GM19099 (cell line): ENCODE data around the gene ZNF33B.

Experiments used
- POLR2A ChIP-seq: IDR thresholded peaks from 3 replicates; pipeline ENCODE4 v1.6.1; 2011; ENCODE audit warnings: low read depth; ENCODE audit not compliant: insufficient read length; ENCODE audit errors: extremely low read depth

ZNF33B gene

GRCh38 chr10:42638055-42638820 lies at the start of gene ZNF33B:
Gene ZNF33B, minus strand, starts transcription at chr10:42638570. Its CDS starts 1,642 bp downstream, at chr10:42636928.
- peak; percentile 92 for TF ChIP-seq POLR2A

GRCh38 chr10:42684517-42684916 lies 46.1 kb upstream of the ZNF33B start:
- TF ChIP-seq POLR2A, result no peak

GRCh38 chr10:42680267-42680666 lies 41.9 kb upstream of the ZNF33B start:
- TF ChIP-seq POLR2A, result no peak

GRCh38 chr10:42654419-42654818 lies 16.0 kb upstream of the ZNF33B start:
- no peak for TF ChIP-seq POLR2A

- no peak for TF ChIP-seq POLR2A
These were observed 14.5 kb upstream of the ZNF33B start for GRCh38 chr10:42652858-42653257.

GRCh38 chr10:42650374-42650773 lies 12.0 kb upstream of the ZNF33B start:
- no peak for TF ChIP-seq POLR2A

GRCh38 chr10:42648512-42648911 lies 10.1 kb upstream of the ZNF33B start:
- no peak for TF ChIP-seq POLR2A

GRCh38 chr10:42646687-42647640 lies 8.6 kb upstream of the ZNF33B start:
- TF ChIP-seq POLR2A, result no peak

- no peak for TF ChIP-seq POLR2A
These were observed 7.8 kb upstream of the ZNF33B start for GRCh38 chr10:42646214-42646613.

GRCh38 chr10:42645516-42645915 lies 7.1 kb upstream of the ZNF33B start:
- no peak for TF ChIP-seq POLR2A

- TF ChIP-seq POLR2A, result no peak
These were observed 6.7 kb upstream of the ZNF33B start for GRCh38 chr10:42645103-42645502.

GRCh38 chr10:42640610-42641229 lies 2.4 kb upstream of the ZNF33B start:
- no peak for TF ChIP-seq POLR2A

GRCh38 chr10:42638821-42639270 lies 476 bp upstream of the ZNF33B start:
- no peak for TF ChIP-seq POLR2A

GRCh38 chr10:42637648-42638054 lies 719 bp downstream of the ZNF33B start:
- no peak for TF ChIP-seq POLR2A

- TF ChIP-seq POLR2A, result no peak
These were observed 1.2 kb downstream of the ZNF33B start for GRCh38 chr10:42637142-42637541.
